ENCODE data around the gene ZC3H12C.
"Not testable (repeated sequence)": the region's sequence is repeated elsewhere in the genome, so short reads cannot be mapped to it uniquely, and the experiment has no call there.

Gene ZC3H12C

GRCh38 chr11:110192604-110193282, 99.6 kb downstream of the ZC3H12C start:
- intact Hi-C loops (cut with DNase I) = loop anchor here (10.0 kb wide), 1 partner anchor 238 kb away; no protein-coding TSS in a partner anchor
- not testable (repeated sequence) for DNase-seq

- intact Hi-C loops (cut with DNase I) = loop anchor here (10.0 kb wide), 1 partner anchor 239 kb away; no protein-coding TSS in a partner anchor
- not testable (repeated sequence) for DNase-seq
Measured at GRCh38 chr11:110194211-110194766, 101.1 kb downstream of the ZC3H12C start.

- DNase-seq = no peak
- intact Hi-C loops (cut with DNase I) = loop anchor here (10.0 kb wide), 1 partner anchor 241 kb away; no protein-coding TSS in a partner anchor
Measured at GRCh38 chr11:110196241-110196754, 103.1 kb downstream of the ZC3H12C start.

GRCh38 chr11:110196884-110197420, 103.8 kb downstream of the ZC3H12C start:
- no peak for DNase-seq
- intact Hi-C loops (cut with DNase I) = loop anchor here (10.0 kb wide), 1 partner anchor 242 kb away; no protein-coding TSS in a partner anchor

GRCh38 chr11:110198031-110198729, 105.0 kb downstream of the ZC3H12C start:
- DNase-seq = no peak
- intact Hi-C loops (cut with DNase I) = loop anchor here (10.0 kb wide), 1 partner anchor 243 kb away; no protein-coding TSS in a partner anchor

- intact Hi-C loops (cut with DNase I) = loop anchor here (10.0 kb wide), 1 partner anchor 245 kb away; no protein-coding TSS in a partner anchor
- DNase-seq = no peak
Measured at GRCh38 chr11:110199184-110199981, 106.2 kb downstream of the ZC3H12C start.

GRCh38 chr11:110200241-110200640, 107.0 kb downstream of the ZC3H12C start:
- intact Hi-C loops (cut with DNase I) = loop anchor here (5.0 to 10.0 kb wide), 3 partner anchors 95 to 235 kb away; partner anchors contain the start of gene RDX
- no peak for DNase-seq

GRCh38 chr11:110200836-110201235, 107.6 kb downstream of the ZC3H12C start:
- no peak for DNase-seq
- intact Hi-C loops (cut with DNase I) = loop anchor here (5.0 to 10.0 kb wide), 3 partner anchors 94 to 234 kb away; partner anchors contain the start of gene RDX

- intact Hi-C loops (cut with DNase I) = loop anchor here (10.0 kb wide), 2 partner anchors 88 to 228 kb away; partner anchors contain the start of gene RDX
- DNase-seq = no peak
Measured at GRCh38 chr11:110207123-110207522, 113.9 kb downstream of the ZC3H12C start.

GRCh38 chr11:110208678-110209312, 115.6 kb downstream of the ZC3H12C start:
- DNase-seq = peak in 1 of 42 donors; percentile 9
- intact Hi-C loops (cut with DNase I) = loop anchor here (10.0 kb wide), 2 partner anchors 86 to 226 kb away; partner anchors contain the start of gene RDX

GRCh38 chr11:110209313-110209694, 116.1 kb downstream of the ZC3H12C start:
- not testable (repeated sequence) for DNase-seq
- intact Hi-C loops (cut with DNase I) = loop anchor here (10.0 kb wide), 2 partner anchors 85 to 225 kb away; partner anchors contain the start of gene RDX

- intact Hi-C loops (cut with DNase I) = no loop called here
- no peak for DNase-seq
Measured at GRCh38 chr11:110217223-110217877, 124.2 kb downstream of the ZC3H12C start.

- intact Hi-C loops (cut with DNase I) = no loop called here
- no peak for DNase-seq
Measured at GRCh38 chr11:110217936-110218335, 124.7 kb downstream of the ZC3H12C start.

- intact Hi-C loops (cut with DNase I) = no loop called here
- peak in 6 of 42 donors; percentile 10 to 56 (median 26) for DNase-seq
Measured at GRCh38 chr11:110219006-110219785, 126.0 kb downstream of the ZC3H12C start.

Data from head of caudate nucleus (tissue), 42 donors.